H1 (cell line): Measurements from ENCODE around the gene RGR. TPM values are rescaled to one million over a fixed set of nuclear protein-coding genes. Genes with fewer than 3 reads are reported as not detected.

Experiments used
- ASH2L ChIP-seq: fragments of 200-600, 300-600 bp; sonication (generic); IDR thresholded peaks from one replicate; pipeline ENCODE4 v1.7.1; 2017; ENCODE audit warnings: low read length
- ATF3 ChIP-seq: IDR thresholded peaks from 2 replicates; pipeline ENCODE4 v1.6.1; 2011; ENCODE audit warnings: low read depth, mild to moderate bottlenecking, low read length; ENCODE audit not compliant: insufficient read depth
- NANOG ChIP-seq: IDR thresholded peaks from 2 replicates; pipeline ENCODE4 v1.6.1; 2011; ENCODE audit warnings: low read length, low read depth, mild to moderate bottlenecking, inconsistent platforms; ENCODE audit not compliant: insufficient read depth, poor library complexity, severe bottlenecking
- RXRA ChIP-seq: IDR thresholded peaks from 2 replicates; pipeline ENCODE4 v1.6.1; 2011; ENCODE audit warnings: low read depth, mild to moderate bottlenecking, low read length, moderate library complexity; ENCODE audit not compliant: insufficient read depth
- USF2 ChIP-seq: IDR thresholded peaks from 2 replicates; pipeline ENCODE4 v1.6.1; 2011; ENCODE audit warnings: low read length, improper control_type of control experiment
- polyA plus RNA-seq, 7 experiments: library from polyadenylated mRNA; depleted of rRNA in 3 of 7; stranded (reverse) in 5 of 7; unstranded in 2 of 7; fragments of >200 nt in 5 of 7; fragments of 200-250 nt in 2 of 7; gene quantifications; 1 replicate in 5 of 7; 2 replicates in 1 of 7; 4 replicates in 1 of 7; pipeline versions ENCODE4 v1.2.1 to v1.2.3, GENCODE V29; 2011 to 2013; ENCODE audit warnings: missing spikeins in 2 of 7, mixed read lengths in 2 of 7
- total RNA-seq: library from RNA; stranded (reverse); fragmentation: NEBNext Ultra II Directional; extraction: Animal tissue kit (Norgen Biotek cat#: 25700); gene quantifications from 2 replicates; pipeline ENCODE4 v1.2.1, GENCODE V29; 2021

The RGR gene
- total and polyA plus RNA-seq, 2 of the 8 experiments (the other 6 are each of a cell fraction or from before 2014, with no cell fraction given), result not detected

- TF ChIP-seq ASH2L, result no peak
- no peak for TF ChIP-seq ATF3
- TF ChIP-seq NANOG, result no peak
- no peak for TF ChIP-seq USF2
- TF ChIP-seq RXRA, result no peak
Measured at GRCh38 chr10:84293574-84294016, 48.7 kb downstream of the RGR start (continued).
